Natural killer cell (primary cell): ENCODE data around the gene ELMO3. TPM values are rescaled to one million over a fixed set of nuclear protein-coding genes. Genes with fewer than 3 reads are reported as not detected.
A peak's percentile ranks its signal among the peaks of the same experiment; 100 is the strongest.

Experiments used
- ATAC-seq, 3 donors: fragments of 150-1000 bp in 2 of 3; fragments of 200-7000 bp in 1 of 3; cut with Tn5 transposase; 1 replicate in 1 of 3; 2 replicates in 2 of 3; pipeline ENCODE4 v1.10.0; 2021; ENCODE audit warnings: mild to moderate bottlenecking in 2 of 3, moderate library complexity in 2 of 3
- DNase-seq, 2 donors: peaks; one replicate each; pipeline versions ENCODE4 v3.0.0 to v3.0.0-alpha.2; 2013 to 2021; ENCODE audit warnings: mixed read lengths in 1 of 2
- H3K27ac ChIP-seq: one replicate; pipeline ENCODE4 v1.5.1; 2013; ENCODE audit warnings: mild to moderate bottlenecking, low read length
- H3K27me3 ChIP-seq: one replicate; pipeline ENCODE4 v1.6.1; 2013; ENCODE audit warnings: low read length; ENCODE audit not compliant: control insufficient read depth, insufficient read depth
- H3K36me3 ChIP-seq: one replicate; pipeline ENCODE4 v1.6.1; 2013; ENCODE audit warnings: low read length; ENCODE audit not compliant: control insufficient read depth, insufficient read depth
- H3K4me1 ChIP-seq: one replicate; pipeline ENCODE4 v1.6.1; 2013; ENCODE audit warnings: low read length; ENCODE audit not compliant: control insufficient read depth, insufficient read depth
- H3K4me3 ChIP-seq: one replicate; pipeline ENCODE4 v1.5.1; 2013; ENCODE audit warnings: low read length
- H3K9me3 ChIP-seq: one replicate; pipeline ENCODE4 v1.6.1; 2013; ENCODE audit warnings: low read length; ENCODE audit not compliant: control insufficient read depth, insufficient read depth
- H3K27ac Mint-ChIP-seq, 2 donors: one replicate each; pipeline ENCODE4 v1.8.0; 2022; ENCODE audit warnings: mild to moderate bottlenecking in 2 of 2, mixed read lengths in 2 of 2, moderate library complexity in 1 of 2
- H3K27me3 Mint-ChIP-seq, 2 donors: one replicate each; pipeline ENCODE4 v1.8.0; 2022; ENCODE audit warnings: low read depth in 2 of 2, mixed read lengths in 2 of 2
- H3K36me3 Mint-ChIP-seq: one replicate; pipeline ENCODE4 v1.8.0; 2022; ENCODE audit warnings: mixed read lengths
- H3K4me1 Mint-ChIP-seq, 2 donors: one replicate each; pipeline ENCODE4 v1.8.0; 2022; ENCODE audit warnings: mixed read lengths in 2 of 2
- H3K4me3 Mint-ChIP-seq: one replicate; pipeline ENCODE4 v1.8.0; 2022; ENCODE audit warnings: mild to moderate bottlenecking, moderate library complexity, mixed read lengths
- H3K9me3 Mint-ChIP-seq, 2 donors: one replicate each; pipeline ENCODE4 v1.8.0; 2022; ENCODE audit warnings: mixed read lengths in 2 of 2
- CTCF ChIP-seq: fragments of 200-600 bp; IDR thresholded peaks from one replicate; pipeline ENCODE4 v1.8.0; 2022; ENCODE audit warnings: antibody characterized with exemption
- WGBS: methylation state at CpG from one replicate; pipeline ENCODE4 v1.1.7; 2013; ENCODE audit warnings: missing lambda C conversion rate; ENCODE audit not compliant: insufficient coverage; 5-methylcytosine and 5-hydroxymethylcytosine counted together
- intact Hi-C: fragments of 100-400 bp; cut with micrococcal nuclease; formaldehyde crosslinking; loops from one replicate; pipeline ENCODE4 v1.14.2; 2022
- total RNA-seq, 4 donors: library from RNA; stranded (reverse); fragments of 120-200 nt in 1 of 4; gene quantifications; one replicate each; pipeline versions ENCODE4 v1.2.3 to v1.2.4, GENCODE V29; 2013 to 2022

ELMO3 gene
- total RNA-seq, 3 donors from 2014 or later (not counting 1 experiment from before 2014, with no cell fraction given), result 1.9 to 3.3 (median 2.3) TPM

- 93% methylated on average over 9 of the region's 9 CpGs for WGBS
- ATAC-seq (no peak), DNase-seq (no peak)
- Mint-ChIP-seq H3K36me3 (no peaks in the 10 kb centered on the region), H3K9me3 (no peaks in the 10 kb centered on the region), H3K27ac (peak overlapping the region; percentile 24 to 99), H3K4me1 (peaks cover 28 to 29% of the 10 kb centered on the region in 2 donors), H3K27me3 (no peaks in the 10 kb centered on the region), H3K4me3 (peak overlapping the region; percentile 63)
- no peak overlapping the region for H3K4me3 ChIP-seq
- H3K27ac ChIP-seq, result no peak overlapping the region
- H3K36me3 ChIP-seq, result peaks cover 36% of the 10 kb centered on the region
- H3K4me1 ChIP-seq, result peaks cover 26% of the 10 kb centered on the region
- TF ChIP-seq CTCF, result no peak
- no peaks in the 10 kb centered on the region for H3K9me3 ChIP-seq
- intact Hi-C loops, result no loop called here
- no peaks in the 10 kb centered on the region for H3K27me3 ChIP-seq
These were observed 30.0 kb downstream of the ELMO3 start for GRCh38 chr16:67228905-67229304.

GRCh38 chr16:67229906-67230808 lies 31.2 kb downstream of the ELMO3 start:
- DNase-seq, result no peak
- no peak for ATAC-seq
- peaks cover 26% of the 10 kb centered on the region for H3K4me1 ChIP-seq
- H3K9me3 ChIP-seq, result no peaks in the 10 kb centered on the region
- Mint-ChIP-seq H3K27ac (no peak overlapping the region), H3K36me3 (no peaks in the 10 kb centered on the region), H3K4me3 (no peak overlapping the region), H3K27me3 (no peaks in the 10 kb centered on the region), H3K9me3 (no peaks in the 10 kb centered on the region), H3K4me1 (peaks cover 28 to 29% of the 10 kb centered on the region in 2 donors)
- H3K4me3 ChIP-seq, result no peak overlapping the region
- peaks cover 43% of the 10 kb centered on the region for H3K36me3 ChIP-seq
- H3K27ac ChIP-seq, result no peak overlapping the region
- WGBS, result 98% methylated on average over 32 of the region's 32 CpGs
- no peak for TF ChIP-seq CTCF
- intact Hi-C loops, result no loop called here
- no peaks in the 10 kb centered on the region for H3K27me3 ChIP-seq

- Mint-ChIP-seq H3K27me3 (no peaks in the 10 kb centered on the region), H3K4me3 (no peak overlapping the region), H3K27ac (no peak overlapping the region), H3K4me1 (peaks cover 21 to 23% of the 10 kb centered on the region in 2 donors), H3K36me3 (no peaks in the 10 kb centered on the region), H3K9me3 (no peaks in the 10 kb centered on the region)
- no peak for ATAC-seq
- H3K4me3 ChIP-seq, result no peak overlapping the region
- H3K36me3 ChIP-seq, result peaks cover 45% of the 10 kb centered on the region
- TF ChIP-seq CTCF, result no peak
- 89% methylated on average over 11 of the region's 12 CpGs for WGBS
- intact Hi-C loops, result no loop called here
- peaks cover 22% of the 10 kb centered on the region for H3K4me1 ChIP-seq
- no peaks in the 10 kb centered on the region for H3K27me3 ChIP-seq
- no peaks in the 10 kb centered on the region for H3K9me3 ChIP-seq
- H3K27ac ChIP-seq, result no peak overlapping the region
- DNase-seq, result no peak
These were observed 32.1 kb downstream of the ELMO3 start for GRCh38 chr16:67230809-67231660.
